LoVo (cell line): ENCODE results near the gene ALOX5.

ENCODE experiments used
- DNase-seq: peaks from one replicate; pipeline ENCODE4 v3.0.0-alpha.2; 2016; ENCODE audit warnings: low spot score

Gene ALOX5

DNA sequence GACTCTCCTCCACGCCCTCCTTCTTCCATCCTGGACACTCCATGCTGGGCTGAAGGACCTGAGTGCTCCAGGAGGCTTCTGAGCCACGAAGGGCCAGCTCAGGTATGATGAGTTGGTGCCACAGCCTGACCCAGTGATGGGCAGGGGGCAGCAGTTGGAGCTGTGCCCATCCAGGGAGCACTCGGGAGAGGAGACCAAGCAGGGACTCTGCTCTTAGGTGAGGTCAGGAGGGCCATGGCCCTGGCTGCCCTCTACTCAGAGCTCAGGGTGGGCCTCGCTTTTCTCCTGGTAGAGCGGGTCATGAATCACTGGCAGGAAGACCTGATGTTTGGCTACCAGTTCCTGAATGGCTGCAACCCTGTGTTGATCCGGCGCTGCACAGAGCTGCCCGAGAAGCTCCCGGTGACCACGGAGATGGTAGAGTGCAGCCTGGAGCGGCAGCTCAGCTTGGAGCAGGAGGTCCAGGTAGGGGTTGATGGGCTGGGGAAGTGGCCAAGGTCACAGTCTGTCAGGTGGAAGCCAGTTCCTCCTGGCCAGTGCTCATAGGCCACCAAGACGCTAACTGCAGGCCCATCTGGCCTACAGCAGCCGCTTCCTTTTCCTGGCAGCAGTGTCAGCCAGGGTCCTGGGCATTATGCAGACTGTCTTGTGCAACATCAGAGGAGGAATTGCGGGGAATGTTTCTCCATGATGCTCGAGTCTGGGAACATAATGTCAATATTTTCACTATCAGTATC, 50.8 kb downstream of the ALOX5 start:
- DNase-seq, result no peak

DNA sequence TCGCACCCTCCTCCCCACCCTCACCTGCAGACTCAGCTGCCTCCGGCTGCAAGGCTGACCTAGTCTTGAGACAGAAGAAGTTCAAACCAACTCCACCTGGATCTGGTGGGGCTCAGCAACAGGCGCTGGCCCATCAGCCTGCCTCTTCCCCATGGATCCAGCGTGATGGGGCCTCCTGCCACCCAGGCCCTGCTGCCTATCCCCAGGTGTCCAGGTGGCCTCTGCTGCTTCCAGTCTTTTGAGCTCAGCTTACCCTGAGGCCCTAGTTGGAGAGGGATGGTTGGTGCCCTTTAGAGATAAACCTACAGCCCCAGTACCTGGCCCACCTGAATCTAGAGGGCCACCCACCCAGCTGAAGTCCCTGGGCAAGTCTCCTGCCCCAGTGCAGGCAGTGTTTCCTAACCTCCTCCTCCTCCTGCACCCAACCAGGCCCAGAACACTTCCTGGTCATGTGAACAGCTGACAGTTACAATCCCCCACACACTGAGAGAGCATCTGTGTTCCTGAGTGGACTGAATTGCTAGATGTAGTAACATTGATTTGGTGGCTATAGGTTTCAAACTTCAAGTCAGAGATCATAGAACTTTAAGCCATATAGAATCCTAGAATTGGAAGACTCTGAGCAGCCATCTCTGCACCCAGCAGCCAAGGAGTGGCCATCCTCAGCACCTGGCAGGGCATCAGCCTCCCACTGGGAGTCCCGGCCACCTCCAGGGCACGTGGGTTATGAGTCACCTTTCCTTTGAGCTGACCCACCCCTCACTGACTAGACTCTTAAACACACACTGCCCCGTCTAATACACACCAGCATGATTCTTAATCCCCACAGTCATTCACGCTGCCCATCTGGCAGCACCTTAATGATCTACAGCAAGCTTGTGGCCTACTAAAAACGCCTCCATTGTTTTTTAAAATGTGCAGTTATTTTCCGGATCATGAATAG, 51.9 kb downstream of the ALOX5 start:
- DNase-seq, result peak; percentile 68

DNA sequence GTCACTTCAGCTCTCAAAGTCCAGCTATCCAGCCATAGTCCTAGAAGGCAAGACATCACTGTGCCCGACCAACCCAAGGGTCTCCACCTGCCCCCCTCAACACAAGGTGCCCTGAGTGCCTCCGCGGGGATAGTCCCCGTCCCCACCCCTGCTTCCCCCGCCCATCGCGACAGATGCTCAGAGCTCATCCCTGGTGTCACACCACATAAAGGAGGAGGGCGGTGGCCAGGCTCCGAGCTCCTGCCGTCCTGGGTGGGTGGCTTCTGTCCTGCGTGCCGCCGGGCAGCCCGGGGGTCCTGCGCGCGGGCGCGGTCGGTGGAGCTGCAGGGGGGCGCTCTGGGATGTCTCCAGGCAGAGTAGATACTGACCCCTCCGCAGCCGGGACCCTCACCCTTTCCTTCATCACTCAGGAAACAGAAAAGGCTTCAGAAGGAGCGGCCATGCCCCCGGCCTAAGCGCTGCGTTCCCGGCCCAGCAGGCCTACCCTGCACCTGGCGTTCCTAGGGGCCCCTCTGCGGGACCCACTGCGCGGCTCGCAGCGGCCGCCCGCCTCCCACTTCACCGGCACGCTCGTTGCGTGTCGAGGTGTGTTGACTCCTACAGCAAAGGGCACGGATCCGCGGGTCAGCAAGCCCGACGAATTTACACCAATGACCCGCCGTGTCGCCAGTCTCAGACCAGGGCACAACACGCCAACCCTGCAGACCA, 53.4 kb downstream of the ALOX5 start:
- no peak for DNase-seq

DNA sequence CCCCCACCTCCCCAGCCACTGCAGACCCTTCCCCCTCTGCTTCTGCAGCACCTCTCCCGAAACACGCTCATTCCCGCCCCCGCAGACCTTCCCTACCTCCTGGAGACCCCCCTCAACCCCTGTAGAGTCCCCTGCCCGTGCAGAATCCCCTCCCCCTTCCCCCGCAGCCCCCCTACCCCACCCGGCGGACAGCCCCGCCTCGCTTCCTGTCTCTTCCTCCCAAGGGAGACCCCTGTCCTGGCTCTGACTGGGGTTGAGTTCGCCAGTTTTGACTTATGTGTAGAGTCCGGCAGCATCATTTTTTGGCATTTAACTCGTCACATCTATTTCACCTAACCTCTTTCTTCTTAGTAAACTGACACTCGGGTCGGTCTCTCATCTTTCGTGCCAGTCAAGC, 54.0 kb downstream of the ALOX5 start:
- DNase-seq, result no peak

DNA sequence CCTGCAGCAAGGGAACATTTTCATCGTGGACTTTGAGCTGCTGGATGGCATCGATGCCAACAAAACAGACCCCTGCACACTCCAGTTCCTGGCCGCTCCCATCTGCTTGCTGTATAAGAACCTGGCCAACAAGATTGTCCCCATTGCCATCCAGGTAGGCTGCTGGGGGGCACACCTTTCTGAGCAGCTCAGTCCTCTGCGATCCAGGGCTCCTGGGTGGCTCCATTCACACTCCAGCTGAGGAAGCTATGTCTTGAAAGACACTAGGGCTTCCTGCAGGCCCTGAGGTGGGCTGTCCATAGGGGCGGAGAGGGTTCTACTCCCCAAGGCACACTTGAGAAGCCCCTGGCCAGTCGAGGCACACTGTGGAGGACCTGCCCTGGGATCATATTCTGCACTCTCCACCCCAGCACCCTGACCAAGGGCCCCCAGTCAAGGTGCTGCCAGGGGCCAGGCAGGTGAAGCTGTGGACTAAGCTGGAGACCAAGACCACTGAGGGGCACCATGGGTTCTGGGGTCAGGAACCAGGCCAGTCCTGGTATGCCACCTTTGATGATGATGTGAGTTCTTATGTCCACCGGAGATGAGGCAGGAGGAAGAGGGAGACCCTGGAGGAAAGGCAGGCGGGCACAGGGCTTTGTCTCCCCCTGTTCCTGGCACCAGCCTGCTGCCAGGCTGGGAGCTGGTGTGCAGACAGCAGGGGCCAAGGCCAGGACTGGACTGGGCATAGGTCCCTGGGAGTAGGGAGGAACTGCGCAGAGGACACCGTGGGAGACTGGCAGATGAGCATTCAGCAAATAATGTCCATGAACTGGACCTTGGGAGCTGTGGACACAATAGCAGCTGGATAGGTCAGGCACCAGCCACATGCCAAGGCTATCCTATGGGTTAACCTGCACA, 54.8 kb downstream of the ALOX5 start:
- DNase-seq, result no peak

DNA sequence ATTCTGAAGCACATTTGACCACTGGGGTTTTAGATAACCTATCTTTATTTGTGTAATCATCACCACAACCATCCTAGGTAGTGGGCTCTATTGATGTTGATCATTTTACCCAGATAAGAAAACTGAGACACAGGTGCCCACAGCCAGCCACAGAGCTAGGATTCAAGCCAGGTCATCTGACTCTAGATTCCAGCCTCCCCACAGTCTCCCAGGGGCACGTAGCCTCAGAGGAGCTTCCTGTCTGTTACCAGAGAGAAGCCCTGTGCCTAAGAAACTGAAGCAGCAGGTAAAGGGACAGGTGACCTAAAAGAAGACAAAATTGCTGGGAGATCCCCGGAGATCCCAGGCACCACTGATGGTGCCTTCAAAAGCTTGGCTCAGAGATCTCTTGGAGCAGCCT, 55.8 kb downstream of the ALOX5 start:
- no peak for DNase-seq

DNA sequence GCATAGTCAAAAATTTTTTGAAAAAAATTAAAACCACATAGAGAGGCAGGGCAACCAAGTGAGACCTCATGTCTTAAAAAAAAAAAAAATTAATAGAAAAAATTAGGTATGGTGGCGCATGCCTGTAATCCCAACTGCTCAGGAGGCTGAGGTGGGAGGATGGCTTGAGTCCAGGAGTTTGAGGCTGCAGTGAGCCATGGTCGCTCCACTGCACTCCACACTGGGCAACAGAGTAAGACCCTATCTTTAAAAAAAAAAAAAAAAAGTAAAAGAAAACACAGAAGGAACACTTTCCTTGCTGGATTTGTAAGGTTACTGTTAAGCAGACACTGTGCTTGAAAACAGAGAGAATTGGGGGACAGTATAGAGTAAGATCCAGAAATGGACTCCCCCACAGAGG, 58.1 kb downstream of the ALOX5 start:
- no peak for DNase-seq

DNA sequence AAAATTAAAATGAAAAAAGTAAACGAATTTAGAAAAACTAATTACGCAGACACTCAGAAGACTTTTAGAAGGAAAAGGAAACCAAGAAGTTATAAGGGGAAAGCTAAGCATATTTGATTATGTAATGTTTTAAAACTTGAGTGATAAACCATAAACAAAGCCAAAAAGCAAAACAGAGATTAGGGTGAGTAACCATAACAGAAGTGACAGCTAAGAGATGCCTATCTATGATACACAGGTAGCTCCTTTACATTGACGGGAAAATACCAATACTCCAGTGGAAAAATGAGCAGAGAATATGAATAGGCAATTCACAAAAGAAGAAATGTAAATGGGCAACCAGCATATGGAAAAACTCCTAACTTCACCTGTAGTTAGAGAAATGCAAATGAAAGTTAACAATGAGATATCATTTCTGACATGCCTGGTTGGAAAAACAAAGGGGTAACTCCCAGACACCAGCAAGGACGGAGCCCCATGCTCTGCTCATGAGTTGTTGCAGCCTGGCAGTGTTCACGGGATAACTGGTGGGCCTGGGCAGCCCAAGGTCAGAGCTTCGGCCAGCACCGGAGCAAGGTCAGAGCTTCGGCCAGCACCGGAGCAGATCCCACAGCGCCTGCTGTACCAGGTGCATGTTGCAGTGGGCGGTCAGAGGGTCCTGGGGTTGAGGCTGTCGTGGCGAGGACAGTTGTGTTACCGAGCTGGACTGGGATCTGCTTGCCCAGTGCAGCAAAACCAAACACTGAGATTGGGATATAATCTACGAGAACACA, 58.9 kb downstream of the ALOX5 start:
- DNase-seq, result no peak

DNA sequence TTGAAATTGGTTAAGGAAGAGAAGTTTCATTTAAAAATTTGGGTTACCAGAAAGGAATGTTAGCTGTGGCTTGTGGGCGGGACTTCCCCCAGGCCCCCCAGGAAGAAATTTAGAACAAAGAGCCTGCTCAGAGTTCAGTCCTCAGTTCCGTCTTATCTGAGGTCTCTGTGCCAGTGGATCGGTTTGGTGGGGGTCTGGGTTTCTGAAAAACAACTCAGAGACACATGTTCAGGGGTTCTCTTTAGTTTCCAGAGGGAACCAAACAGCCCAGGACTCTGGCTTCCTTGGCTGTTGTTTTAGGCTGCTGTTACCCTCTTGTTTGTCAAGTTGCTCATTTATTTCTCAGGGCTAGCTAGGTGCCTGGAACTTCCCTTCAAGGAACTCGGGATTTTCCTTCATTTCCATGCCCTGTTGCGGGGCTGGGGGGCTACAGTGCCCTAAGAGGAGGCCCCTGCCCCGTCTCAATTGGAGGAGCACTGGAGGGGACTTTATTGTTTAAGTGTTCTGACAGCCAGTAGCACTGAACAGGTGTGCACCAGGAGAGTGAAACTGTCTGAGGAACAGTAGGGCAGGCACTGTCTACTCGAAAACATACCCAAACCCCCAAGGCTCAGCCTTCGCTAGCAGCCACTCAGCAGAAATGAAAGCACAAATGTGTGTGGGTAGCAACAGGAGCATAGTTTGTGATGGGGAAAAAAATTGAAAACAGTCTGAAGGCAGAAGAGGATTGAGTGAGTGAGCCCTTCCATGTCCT, 59.9 kb downstream of the ALOX5 start:
- no peak for DNase-seq

DNA sequence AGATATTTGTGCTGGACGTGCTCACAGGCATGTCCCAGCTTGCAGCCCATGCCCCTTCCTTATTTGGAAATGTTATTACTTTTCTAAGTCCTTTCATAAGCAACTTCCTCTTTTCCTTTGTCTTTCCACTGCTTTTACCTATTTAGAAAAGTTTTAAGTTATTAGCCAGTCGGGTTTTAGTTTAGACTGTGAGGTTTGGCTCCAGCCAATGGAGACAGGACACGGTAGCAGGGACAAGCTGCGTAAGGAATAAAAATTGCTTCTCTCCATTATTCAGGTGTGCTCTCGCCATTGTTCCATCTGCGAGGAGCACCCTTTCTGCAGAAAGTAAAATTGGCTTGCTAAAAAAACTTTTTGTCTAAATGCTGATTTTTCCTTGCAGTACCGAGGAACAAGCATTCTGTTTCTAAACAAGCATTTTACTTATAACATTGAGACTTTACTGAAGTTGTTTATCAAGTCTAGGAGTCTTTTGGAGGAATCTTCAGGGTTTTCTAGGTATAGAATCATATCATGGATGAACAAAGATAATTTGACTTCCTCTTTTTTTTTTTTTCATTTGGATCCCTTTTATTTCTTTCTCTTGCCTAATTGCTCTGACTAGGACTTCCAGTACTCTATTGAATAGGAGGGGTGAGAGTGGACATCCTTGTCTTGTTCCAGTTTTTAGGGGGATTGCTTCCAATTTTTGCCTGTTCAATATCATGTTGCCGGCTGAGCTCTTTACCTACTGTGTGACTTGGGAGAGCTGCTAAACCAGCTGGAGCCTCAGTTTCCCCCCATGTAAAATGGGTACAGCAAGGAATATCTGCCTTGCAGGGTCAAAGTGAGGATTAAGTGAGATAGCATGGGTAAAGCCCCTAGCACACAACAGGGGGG, 63.8 kb downstream of the ALOX5 start:
- no peak for DNase-seq

DNA sequence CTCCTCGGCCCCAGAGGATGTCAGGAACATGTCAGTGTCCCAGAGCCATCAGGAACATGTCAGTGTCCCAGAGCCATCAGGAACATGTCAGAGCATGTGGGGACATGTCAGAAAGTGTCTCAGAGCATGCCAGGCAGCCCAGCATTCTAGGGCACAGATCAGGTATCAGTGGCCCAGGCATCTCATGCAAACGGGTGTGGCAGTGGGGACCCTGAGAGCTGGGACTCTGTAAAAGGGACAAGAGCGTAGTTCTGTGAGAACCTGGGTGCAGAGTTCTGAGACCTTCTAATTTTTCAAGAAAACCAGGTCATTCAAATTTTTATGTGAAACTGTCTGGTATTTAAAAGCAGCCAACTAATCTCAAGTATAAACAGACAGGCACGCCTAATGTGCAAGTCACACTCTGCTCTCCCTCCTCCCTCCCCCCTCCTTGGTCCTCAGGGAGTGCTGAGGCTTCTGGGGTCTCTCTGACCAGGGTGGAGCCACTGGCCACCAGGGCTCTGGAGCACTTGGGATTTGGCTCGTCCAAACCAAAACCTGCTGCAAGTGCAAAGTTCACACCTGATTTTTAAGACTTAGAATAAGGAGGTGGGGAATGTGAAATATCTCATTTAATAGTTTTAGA, 64.6 kb downstream of the ALOX5 start:
- DNase-seq, result peak; percentile 42

DNA sequence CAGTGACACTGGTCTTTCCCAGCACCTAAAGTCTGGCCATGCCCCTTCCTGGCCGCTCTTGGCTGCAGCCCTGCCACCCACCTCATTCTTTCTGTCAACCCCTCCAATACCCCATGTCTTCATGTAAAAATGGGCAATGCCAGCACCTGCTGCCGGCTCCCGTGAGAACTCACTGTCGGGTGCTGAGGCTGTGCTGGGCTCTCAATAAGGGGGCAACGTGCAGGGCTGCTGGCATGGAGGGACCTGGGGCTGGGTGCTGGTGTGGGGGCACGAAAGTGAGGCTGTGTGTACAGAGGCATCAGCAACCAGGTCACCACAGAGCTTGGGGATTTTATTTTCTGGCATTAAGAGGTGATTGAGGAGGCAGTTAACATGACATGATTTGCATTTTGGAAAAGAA, 65.3 kb downstream of the ALOX5 start:
- no peak for DNase-seq

DNA sequence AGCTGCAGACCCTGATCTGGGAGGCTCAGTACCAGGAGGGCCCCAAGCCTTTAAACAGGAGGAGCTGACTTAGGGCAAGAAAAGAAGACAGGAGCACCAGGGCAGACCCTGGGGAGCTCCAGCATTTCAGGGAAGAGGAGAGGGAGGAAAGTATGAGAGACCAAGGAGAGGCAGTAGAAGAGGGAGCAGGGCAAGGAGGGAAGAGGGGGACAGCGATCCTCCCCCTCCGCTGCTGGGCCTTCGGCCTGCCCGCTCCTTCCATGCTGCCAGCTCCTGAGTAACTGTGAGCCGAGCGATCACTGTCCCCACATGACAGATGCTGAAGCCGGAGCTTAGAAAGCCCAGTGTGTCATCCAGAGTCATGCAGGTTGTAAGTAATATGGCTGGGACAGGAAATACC, 65.9 kb downstream of the ALOX5 start:
- DNase-seq, result no peak

DNA sequence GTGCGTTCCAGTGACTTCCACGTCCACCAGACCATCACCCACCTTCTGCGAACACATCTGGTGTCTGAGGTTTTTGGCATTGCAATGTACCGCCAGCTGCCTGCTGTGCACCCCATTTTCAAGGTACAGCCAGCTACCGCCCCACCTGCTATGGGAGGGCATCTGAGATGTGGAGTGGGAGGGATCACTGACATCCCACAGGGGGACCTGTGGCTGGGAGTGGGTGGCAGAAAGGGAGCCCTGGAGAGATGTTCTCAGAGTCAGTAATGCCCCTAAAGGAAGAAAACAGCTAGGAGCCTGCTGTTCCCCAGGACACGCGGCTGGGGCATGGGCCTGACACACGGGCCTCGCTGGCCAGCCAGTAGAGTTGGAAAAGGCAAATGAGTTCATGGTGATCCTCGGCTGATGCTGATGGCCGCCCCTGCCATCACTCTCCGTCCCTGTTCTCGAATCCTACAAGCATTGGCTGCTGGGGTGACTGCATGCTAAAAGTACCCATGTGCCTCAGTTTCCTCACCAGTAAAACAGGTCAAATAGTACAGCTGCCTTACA, 66.6 kb downstream of the ALOX5 start:
- DNase-seq, result no peak

DNA sequence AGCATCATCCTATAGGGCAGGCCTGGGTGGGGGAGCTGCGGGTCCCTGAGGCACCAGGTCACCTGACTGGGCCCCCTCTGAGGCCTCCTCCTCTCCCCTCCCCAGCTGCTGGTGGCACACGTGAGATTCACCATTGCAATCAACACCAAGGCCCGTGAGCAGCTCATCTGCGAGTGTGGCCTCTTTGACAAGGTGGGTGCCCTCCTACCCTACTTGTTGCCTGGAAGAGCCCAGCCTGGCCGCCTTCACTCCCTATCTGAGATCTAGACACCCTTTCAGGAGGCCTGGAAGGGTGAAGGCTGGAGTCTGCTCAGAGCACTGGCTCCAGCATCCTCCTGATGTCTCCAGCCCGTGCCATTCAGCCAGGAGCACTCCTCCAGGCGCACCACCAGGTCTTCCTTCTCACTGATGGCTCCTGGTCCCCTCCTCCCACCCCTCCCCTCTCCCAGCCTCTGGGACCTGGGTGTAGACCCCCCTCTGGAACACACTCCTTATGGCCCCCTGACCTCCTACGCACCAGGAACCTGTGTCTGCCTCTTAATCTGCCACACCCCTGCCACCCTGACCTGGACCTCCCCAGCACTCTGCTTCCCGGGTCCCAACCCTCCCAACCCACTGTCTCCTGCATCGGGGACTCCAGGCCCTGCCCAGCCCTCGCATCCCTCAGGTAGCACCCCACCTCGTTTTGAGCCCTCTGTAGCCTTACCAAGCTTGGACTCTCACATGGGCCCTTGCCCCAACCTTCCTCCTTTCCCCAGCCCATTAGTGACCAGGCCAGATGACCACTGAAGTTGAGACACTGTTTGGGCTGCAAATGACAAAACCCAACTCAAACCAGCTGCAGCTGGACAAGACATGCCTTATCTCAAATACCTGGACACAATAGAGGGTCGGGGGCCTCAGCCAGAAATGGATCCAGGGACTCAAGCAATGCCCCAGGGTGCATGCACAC, 67.5 kb downstream of the ALOX5 start:
- DNase-seq, result no peak

DNA sequence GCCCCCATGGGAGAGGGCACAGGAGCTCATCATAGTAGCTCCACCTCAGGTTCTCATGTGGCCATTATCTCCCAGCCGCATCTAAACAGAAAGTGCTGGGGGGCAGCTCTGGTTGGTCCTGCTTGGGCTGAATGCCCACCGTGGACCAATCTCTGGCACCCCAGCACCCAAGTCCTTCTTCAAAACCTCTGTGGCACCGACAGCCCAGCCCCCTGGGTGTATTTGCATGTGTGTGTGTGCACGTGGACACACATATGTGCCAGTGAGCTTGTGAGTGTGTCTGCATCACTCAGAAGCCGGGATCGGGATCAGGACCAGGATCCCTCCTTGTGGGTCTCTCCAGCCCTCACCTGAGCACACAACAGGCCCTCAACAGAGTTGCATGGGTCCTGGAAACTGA, 68.2 kb downstream of the ALOX5 start:
- no peak for DNase-seq

DNA sequence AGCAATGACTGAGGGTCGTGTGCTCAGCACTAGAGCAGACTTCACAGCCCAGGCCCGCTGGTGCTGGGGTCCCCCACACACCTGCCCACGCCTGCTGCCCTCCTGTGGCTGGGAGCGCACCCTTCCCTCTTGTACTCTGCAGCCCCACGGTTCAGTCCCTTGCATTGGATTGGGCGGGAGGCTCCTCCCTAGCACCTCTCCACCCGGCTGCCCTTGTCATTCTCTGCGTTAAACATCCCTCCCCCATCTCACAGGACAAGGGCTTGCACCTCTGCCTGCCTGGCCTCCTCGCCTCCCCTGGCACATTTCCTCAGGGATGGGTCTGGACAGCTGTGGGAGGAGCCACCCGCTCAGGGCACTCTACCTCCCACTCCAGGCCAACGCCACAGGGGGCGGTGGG, 68.6 kb downstream of the ALOX5 start:
- DNase-seq, result no peak
